Naive thymus-derived CD8-positive, alpha-beta T cell (primary cell): Measurements from ENCODE around the gene LRRN3. TPM values are rescaled to one million over a fixed set of nuclear protein-coding genes. Genes with fewer than 3 reads are reported as not detected.

Experiments
- ATAC-seq, 2 donors: fragments of 150-1000 bp; cut with Tn5 transposase in 1 of 2; sonication (Bioruptor Pico), chemical (Tn5 transposase) in 1 of 2; 1 replicate in 1 of 2; 2 replicates in 1 of 2; pipeline ENCODE4 v1.10.0; 2021; ENCODE audit warnings: mild to moderate bottlenecking in 2 of 2, moderate library complexity in 2 of 2
- POLR2A ChIA-PET: fragments of 350-600 bp; sonication (Branson Sonifier 250); formaldehyde crosslinking; loops from one replicate; lab custom pipeline; 2021; ENCODE audit warnings: antibody characterized with exemption; lab: Charles Lee
- DNase-seq, 10 donors: peaks; one replicate each; pipeline versions ENCODE4 v3.0.0 to v3.0.0-alpha.2; 2020 to 2022
- H3K27ac Mint-ChIP-seq, 10 donors: one replicate each; pipeline ENCODE4 v1.8.0; 2020 to 2022; ENCODE audit warnings: mild to moderate bottlenecking in 10 of 10, mixed read lengths in 10 of 10, moderate library complexity in 4 of 10, inconsistent platforms in 1 of 10
- H3K27me3 Mint-ChIP-seq, 5 donors: one replicate each; pipeline ENCODE4 v1.8.0; 2021 to 2022; ENCODE audit warnings: mixed read lengths in 5 of 5
- H3K36me3 Mint-ChIP-seq, 3 donors: one replicate each; pipeline ENCODE4 v1.8.0; 2020 to 2022; ENCODE audit warnings: mixed read lengths in 3 of 3, mild to moderate bottlenecking in 2 of 3, inconsistent platforms in 1 of 3
- H3K4me1 Mint-ChIP-seq, 4 donors: one replicate each; pipeline ENCODE4 v1.8.0; 2021 to 2022; ENCODE audit warnings: mixed read lengths in 4 of 4
- H3K4me3 Mint-ChIP-seq, 10 donors: one replicate each; pipeline ENCODE4 v1.8.0; 2020 to 2022; ENCODE audit warnings: mild to moderate bottlenecking in 10 of 10, mixed read lengths in 10 of 10, moderate library complexity in 6 of 10, inconsistent platforms in 1 of 10
- H3K9me3 Mint-ChIP-seq, 9 donors: one replicate each; pipeline ENCODE4 v1.8.0; 2020 to 2022; ENCODE audit warnings: mixed read lengths in 9 of 9, mild to moderate bottlenecking in 3 of 9, inconsistent platforms in 1 of 9, moderate library complexity in 1 of 9
- polyA plus RNA-seq, 3 donors: library from polyadenylated mRNA; unstranded; fragments of 300-500 nt; fragmentation: Illumina TruSeq; gene quantifications; one replicate each; pipeline ENCODE4 v1.2.3, GENCODE V29; 2021
- total RNA-seq, 8 experiments: library from RNA in 2 of 8; stranded (reverse) in 2 of 8; gene quantifications; one replicate each; pipeline ENCODE4 v1.2.3 and lab custom pipeline; 2021 to 2026

Gene LRRN3
- total and polyA plus RNA-seq, 5 experiments from 2014 or later: 127 to 337 (median 241) TPM

DNA sequence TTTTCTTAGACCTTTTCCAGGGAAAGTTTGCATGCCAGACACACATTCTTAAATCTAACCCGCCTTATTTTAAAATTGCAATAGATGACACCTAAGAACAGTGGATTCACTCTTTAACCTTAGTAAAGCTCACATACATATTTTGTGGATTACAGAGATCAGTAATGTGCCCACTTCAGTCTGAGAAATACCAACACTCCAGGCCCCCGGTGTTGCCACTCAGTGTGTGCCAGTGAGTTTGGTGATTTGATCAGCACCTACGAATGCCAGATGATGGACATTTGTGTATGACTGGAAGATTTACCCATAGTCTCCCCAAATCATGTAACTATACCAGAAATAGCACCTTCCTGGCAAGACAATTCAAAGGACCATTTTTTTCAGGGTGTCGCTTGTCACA, 2.6 kb downstream of the LRRN3 start:
- Mint-ChIP-seq H3K4me3 (peak overlapping the region; percentile 86 to 100 (median 98)), H3K9me3 (no peaks in the 10 kb centered on the region), H3K4me1 (peaks cover 17 to 56% (median 45%) of the 10 kb centered on the region in 4 donors), H3K27me3 (no peaks in the 10 kb centered on the region), H3K36me3 (peaks cover 9 to 52% (median 16%) of the 10 kb centered on the region in 3 donors), H3K27ac (peak overlapping the region; percentile 85 to 98 (median 96))
- ATAC-seq (no peak), DNase-seq (no peak)
- POLR2A ChIA-PET: interaction anchor here (1.3 to 7.1 kb wide), 3 partner anchors 12 to 83 kb away, joined by 3 to 66 read pairs (median 4); no protein-coding TSS in a partner anchor

DNA sequence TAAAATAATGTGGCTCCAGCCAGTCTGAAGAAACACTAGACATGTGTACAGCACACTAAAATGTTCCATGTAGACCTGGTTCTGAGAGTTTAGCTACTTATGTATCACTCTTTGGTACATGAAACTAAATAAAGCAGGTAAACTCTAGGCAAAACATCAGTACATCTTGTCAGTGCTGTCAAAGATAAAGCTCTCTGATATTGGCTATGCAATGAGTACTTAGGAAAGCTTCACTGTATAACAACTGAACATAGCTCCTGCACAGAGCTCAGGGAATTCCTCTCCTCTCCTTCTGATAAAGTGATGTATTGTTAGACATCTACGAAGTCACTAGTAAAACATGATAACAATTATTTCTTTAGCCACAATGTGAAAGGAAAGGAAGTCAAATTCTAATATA, 3.5 kb downstream of the LRRN3 start:
- DNase-seq (no peak), ATAC-seq (no peak)
- POLR2A ChIA-PET: interaction anchor here (0.5 to 7.1 kb wide), 9 partner anchors 13 to 502 kb away, joined by 3 to 66 read pairs (median 3); no protein-coding TSS in a partner anchor
- H3K36me3 Mint-ChIP-seq: peaks cover 9 to 61% (median 16%) of the 10 kb centered on the region in 3 donors
- no peaks in the 10 kb centered on the region for H3K9me3 Mint-ChIP-seq
- H3K27me3 Mint-ChIP-seq: no peaks in the 10 kb centered on the region
- peak overlapping the region; percentile 86 to 100 (median 98) for H3K4me3 Mint-ChIP-seq
- peaks cover 17 to 59% (median 49%) of the 10 kb centered on the region in 4 donors for H3K4me1 Mint-ChIP-seq
- peak overlapping the region; percentile 85 to 98 (median 96) for H3K27ac Mint-ChIP-seq

DNA sequence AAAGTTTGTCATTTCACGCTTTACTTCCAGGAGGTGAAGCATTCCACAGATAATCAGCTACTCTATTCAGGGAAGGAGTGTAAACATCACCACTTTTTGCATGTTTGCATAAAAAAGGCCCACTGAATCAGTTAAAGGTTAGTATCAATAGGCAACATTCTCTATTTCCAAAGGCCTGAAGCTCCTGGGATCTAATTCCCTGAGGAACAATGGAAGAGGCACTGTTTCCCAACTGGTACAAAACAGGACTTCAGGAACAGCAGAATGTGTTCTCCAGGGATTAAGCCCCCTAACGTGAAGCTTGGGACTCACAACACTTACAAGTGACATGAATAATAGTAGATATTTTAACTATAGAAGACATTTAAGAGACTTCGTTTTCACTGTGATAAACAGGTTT, 6.1 kb downstream of the LRRN3 start:
- POLR2A ChIA-PET: interaction anchor here (0.5 to 7.1 kb wide), 6 partner anchors 9 to 501 kb away, joined by 3 to 66 read pairs (median 4); no protein-coding TSS in a partner anchor
- peak overlapping the region; percentile 60 to 100 (median 97) for H3K4me3 Mint-ChIP-seq
- no peaks in the 10 kb centered on the region for H3K9me3 Mint-ChIP-seq
- DNase-seq (no peak), ATAC-seq (no peak)
- H3K27me3 Mint-ChIP-seq: no peaks in the 10 kb centered on the region
- peak overlapping the region; percentile 65 to 98 (median 90) for H3K27ac Mint-ChIP-seq
- H3K4me1 Mint-ChIP-seq: peaks cover 21 to 70% (median 52%) of the 10 kb centered on the region in 4 donors
- H3K36me3 Mint-ChIP-seq: peaks cover 16 to 84% (median 19%) of the 10 kb centered on the region in 3 donors

DNA sequence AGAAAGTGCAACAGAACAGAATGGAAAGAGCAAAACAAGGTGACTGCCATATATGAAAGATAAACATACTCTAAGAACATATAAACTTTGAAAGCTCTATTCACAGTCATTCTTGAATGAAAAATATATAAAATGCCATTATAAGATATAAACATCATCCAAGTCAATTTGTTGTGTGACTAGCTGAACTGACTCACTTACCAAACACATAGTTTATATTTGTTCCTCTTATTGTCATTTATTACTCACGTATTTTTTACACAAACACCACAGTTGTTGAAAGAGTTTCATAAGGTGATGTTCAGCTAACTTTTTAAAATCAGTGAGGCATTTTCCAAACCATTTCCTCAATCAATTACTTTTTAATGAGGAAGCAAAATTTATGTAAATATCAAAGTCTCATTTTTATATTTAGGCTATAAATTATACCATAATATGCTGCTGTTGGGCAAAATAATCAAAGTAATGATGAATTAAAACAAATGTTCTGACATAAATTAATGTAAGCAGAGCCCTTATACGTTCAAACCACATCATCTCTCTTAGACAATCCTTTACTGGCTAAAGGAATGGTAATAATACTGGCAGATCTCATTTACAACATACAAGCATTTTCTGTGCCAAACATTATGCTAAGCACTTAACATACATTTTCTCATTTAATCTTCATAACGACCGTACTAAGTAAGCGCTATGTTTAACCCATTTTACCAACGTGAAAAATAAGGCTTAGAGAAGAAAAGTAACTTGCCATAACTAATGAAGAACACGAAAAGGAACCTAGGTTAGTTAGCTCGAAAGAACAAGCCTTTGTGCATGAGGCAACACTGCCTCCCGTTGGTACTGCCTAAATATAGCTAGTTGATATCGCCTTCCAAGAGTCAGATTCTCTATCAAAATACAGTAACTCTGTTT, 7.3 kb downstream of the LRRN3 start:
- peaks cover 14 to 93% (median 22%) of the 10 kb centered on the region in 3 donors for H3K36me3 Mint-ChIP-seq
- POLR2A ChIA-PET: interaction anchor here (1.1 to 2.1 kb wide), 4 partner anchors 15 to 502 kb away, joined by 3 to 8 read pairs (median 4); no protein-coding TSS in a partner anchor
- no peaks in the 10 kb centered on the region for H3K9me3 Mint-ChIP-seq
- H3K27me3 Mint-ChIP-seq: no peaks in the 10 kb centered on the region
- peak; percentile 88 to 92 for ATAC-seq
- H3K4me1 Mint-ChIP-seq: peaks cover 23 to 78% (median 59%) of the 10 kb centered on the region in 4 donors
- peak; percentile 33 to 80 (median 62) for DNase-seq
- peak overlapping the region; percentile 60 to 100 (median 95) for H3K4me3 Mint-ChIP-seq
- H3K27ac Mint-ChIP-seq: peak overlapping the region; percentile 72 to 97 (median 90)

DNA sequence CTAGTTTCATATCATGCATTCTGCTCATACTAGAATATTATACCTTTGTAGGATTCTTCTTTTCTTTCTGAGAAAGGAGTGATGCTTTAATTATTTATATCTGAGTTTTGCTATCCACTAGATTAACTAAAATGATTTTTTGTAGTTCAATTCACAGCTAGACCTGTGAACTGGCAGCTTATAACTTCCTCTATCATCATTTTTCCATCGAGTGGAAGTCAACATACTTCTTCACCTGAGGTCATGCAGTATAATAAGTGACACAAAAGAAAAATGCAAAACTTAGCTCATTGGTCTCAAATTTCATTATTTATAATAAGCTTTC, 8.0 kb downstream of the LRRN3 start:
- Mint-ChIP-seq H3K36me3 (peaks cover 13 to 94% (median 22%) of the 10 kb centered on the region in 3 donors), H3K27me3 (no peaks in the 10 kb centered on the region), H3K9me3 (no peaks in the 10 kb centered on the region), H3K27ac (peak overlapping the region in 9 of 10 donors; percentile 16 to 97 (median 90)), H3K4me3 (peak overlapping the region; percentile 60 to 100 (median 95)), H3K4me1 (peaks cover 23 to 78% (median 66%) of the 10 kb centered on the region in 4 donors)
- DNase-seq (no peak), ATAC-seq (peak; percentile 17 to 23)
- POLR2A ChIA-PET: interaction anchor here (1.4 to 2.1 kb wide), 3 partner anchors 16 to 503 kb away, joined by 3 to 8 read pairs (median 6); no protein-coding TSS in a partner anchor

DNA sequence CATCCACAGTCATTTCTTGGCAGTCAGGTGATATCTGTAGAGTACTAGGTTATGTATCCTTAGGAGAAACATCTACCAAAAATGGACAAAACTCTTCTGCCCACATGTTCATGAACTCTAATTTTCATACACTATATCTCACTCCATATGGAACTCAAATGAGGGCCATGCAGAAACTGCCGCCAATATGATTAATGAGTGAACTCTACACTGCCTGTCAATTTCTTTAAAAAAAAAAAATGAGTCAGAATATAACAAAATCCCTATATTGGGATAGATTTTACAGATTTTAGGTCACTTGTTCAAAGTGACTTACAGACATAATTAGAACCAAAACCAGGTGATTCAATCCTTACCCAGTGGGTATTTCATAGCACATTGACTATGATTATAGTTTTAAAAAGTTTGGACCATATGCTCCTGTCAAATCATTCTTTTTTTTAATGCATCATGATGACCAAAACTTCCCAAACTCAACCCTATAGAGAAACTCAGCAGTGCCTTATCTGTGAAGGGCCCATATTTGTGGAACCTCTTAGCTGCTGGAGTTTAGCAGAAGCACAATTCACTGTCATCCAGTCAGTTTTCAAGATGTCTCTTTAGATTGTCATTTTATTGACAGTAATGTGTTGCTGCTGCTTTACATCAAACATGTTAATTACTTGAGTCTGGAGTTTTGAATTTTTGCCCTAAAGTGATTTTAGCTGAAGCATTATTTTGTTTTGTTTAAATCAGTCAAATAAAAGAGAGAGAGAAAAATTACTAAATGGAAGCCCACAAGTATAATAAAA, 11.1 kb downstream of the LRRN3 start:
- DNase-seq: no peak
- no peaks in the 10 kb centered on the region for H3K9me3 Mint-ChIP-seq

DNA sequence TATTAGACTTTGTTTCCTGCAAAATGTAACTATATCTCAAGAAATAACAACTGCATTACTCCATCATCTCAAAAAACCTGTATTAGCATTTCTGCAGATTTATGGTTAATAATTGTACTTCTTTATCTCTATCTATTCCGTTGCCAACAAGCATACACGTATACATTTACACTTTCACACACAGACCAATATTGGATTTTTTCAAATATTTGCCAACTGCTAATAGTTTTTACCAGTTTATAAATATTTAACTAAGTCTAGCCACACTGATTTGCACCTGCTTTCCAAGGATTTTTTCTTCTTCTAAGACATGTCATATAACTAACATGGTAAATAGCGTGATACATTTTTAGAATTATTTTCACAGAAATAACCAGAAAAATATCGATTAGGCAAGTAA, 12.2 kb downstream of the LRRN3 start:
- POLR2A ChIA-PET: no interaction called here
- Mint-ChIP-seq H3K36me3 (peaks cover 21 to 91% (median 21%) of the 10 kb centered on the region in 3 donors), H3K9me3 (no peaks in the 10 kb centered on the region), H3K27ac (peak overlapping the region in 6 of 10 donors; percentile 11 to 77 (median 66)), H3K4me3 (peak overlapping the region in 5 of 10 donors; percentile 5 to 58 (median 29)), H3K4me1 (peaks cover 22 to 74% (median 69%) of the 10 kb centered on the region in 4 donors), H3K27me3 (no peaks in the 10 kb centered on the region)
- no peak for ATAC-seq
- no peak for DNase-seq

More for the DNA sequence above, 11.1 kb downstream of the LRRN3 start:
- Mint-ChIP-seq H3K4me1 (peaks cover 22 to 79% (median 72%) of the 10 kb centered on the region in 4 donors), H3K4me3 (peak overlapping the region in 5 of 10 donors; percentile 7 to 39 (median 34)), H3K36me3 (peaks cover 21 to 94% (median 21%) of the 10 kb centered on the region in 3 donors), H3K27ac (peak overlapping the region in 8 of 10 donors; percentile 17 to 79 (median 43)), H3K27me3 (no peaks in the 10 kb centered on the region)
- ATAC-seq: no peak
- POLR2A ChIA-PET: interaction anchor here (1.0 kb wide), 1 partner anchor 108 kb away, joined by 3 read pairs; no protein-coding TSS in a partner anchor

DNA sequence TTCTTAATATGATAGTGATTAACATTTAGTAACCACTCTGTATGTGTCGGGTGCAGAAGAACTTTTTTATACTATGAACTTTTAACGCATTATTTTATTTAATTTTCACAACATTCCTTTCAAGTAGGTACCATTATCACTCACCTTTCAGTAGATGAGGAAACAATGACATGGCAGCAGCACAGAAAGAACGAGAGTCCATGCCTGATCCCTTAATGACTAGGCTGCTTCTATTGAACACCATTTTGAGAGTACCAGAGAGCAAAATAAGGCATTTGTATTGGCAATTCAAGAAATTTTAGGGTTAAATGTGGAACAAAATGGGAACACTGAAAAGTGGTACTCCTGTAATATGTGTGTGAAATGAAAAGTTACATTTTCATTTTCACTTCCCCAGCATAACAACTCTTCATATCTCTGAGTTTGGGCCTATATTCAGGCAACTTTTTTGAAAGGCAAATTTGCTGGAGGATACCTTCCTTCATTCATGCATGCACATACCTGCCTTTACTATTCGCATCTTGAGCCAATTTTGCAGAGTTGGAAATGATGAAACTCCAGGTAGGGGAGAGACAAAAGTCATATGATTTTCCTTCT, 12.8 kb downstream of the LRRN3 start:
- H3K27ac Mint-ChIP-seq: peak overlapping the region in 9 of 10 donors; percentile 29 to 86 (median 63)
- H3K9me3 Mint-ChIP-seq: no peaks in the 10 kb centered on the region
- peaks cover 23 to 72% (median 66%) of the 10 kb centered on the region in 4 donors for H3K4me1 Mint-ChIP-seq
- no peak for DNase-seq
- ATAC-seq: no peak
- peaks cover 21 to 90% (median 22%) of the 10 kb centered on the region in 3 donors for H3K36me3 Mint-ChIP-seq
- no peaks in the 10 kb centered on the region for H3K27me3 Mint-ChIP-seq
- POLR2A ChIA-PET: no interaction called here
- peak overlapping the region in 9 of 10 donors; percentile 3 to 61 (median 32) for H3K4me3 Mint-ChIP-seq

DNA sequence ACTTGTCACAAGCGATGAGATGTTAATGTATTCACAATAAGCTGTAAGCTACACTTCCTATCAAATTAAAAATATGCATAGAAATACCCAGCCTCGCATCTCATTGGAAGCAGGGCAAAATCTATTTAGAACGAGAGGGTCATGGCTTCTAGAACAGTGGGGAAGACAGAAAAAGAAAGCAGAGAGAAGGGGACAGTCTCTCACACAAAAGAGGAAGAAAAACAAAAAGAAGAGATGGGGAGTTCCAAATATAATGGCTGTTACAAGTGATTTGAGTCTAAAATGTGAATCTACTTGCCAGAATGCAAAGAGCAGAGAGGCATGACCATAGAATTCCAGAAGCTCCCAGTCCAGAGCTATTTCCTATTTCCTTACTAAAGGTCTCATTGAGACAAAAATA, 13.8 kb downstream of the LRRN3 start:
- POLR2A ChIA-PET: interaction anchor here (1.3 kb wide), 1 partner anchor 21 kb away, joined by 3 read pairs; no protein-coding TSS in a partner anchor
- DNase-seq: no peak

DNA sequence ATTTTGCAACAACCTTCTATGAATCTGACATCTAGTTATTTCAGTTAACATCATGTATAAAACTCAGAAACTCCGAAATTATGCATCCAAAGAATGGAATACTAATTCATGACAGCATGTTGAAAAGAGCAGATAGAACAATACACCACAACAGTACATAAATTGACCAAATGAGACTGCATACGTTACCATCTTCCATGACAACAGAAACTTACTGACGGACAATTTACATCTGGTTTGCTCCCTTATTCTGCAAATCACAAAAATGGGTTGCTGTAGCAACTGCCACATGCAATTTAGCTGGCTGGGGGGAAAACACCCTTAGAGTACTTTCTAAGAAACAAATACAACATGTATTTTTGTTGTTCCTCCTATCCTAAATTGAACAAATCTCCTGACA, 14.3 kb downstream of the LRRN3 start:
- Mint-ChIP-seq H3K27ac (peak overlapping the region in 9 of 10 donors; percentile 10 to 86 (median 41)), H3K36me3 (peaks cover 21 to 91% (median 35%) of the 10 kb centered on the region in 3 donors), H3K4me3 (peak overlapping the region in 3 of 10 donors; percentile 29 to 58 (median 45)), H3K27me3 (no peaks in the 10 kb centered on the region), H3K4me1 (peaks cover 24 to 69% (median 66%) of the 10 kb centered on the region in 4 donors), H3K9me3 (no peaks in the 10 kb centered on the region)
- DNase-seq (no peak), ATAC-seq (no peak)
- POLR2A ChIA-PET: interaction anchor here (1.3 kb wide), 1 partner anchor 22 kb away, joined by 3 read pairs; no protein-coding TSS in a partner anchor

More for the DNA sequence above, 13.8 kb downstream of the LRRN3 start:
- peaks cover 24 to 68% (median 65%) of the 10 kb centered on the region in 4 donors for H3K4me1 Mint-ChIP-seq
- ATAC-seq: no peak
- no peaks in the 10 kb centered on the region for H3K9me3 Mint-ChIP-seq
- peaks cover 21 to 90% (median 31%) of the 10 kb centered on the region in 3 donors for H3K36me3 Mint-ChIP-seq
- peak overlapping the region; percentile 29 to 86 (median 66) for H3K27ac Mint-ChIP-seq
- no peaks in the 10 kb centered on the region for H3K27me3 Mint-ChIP-seq
- H3K4me3 Mint-ChIP-seq: peak overlapping the region in 7 of 10 donors; percentile 5 to 61 (median 29)

DNA sequence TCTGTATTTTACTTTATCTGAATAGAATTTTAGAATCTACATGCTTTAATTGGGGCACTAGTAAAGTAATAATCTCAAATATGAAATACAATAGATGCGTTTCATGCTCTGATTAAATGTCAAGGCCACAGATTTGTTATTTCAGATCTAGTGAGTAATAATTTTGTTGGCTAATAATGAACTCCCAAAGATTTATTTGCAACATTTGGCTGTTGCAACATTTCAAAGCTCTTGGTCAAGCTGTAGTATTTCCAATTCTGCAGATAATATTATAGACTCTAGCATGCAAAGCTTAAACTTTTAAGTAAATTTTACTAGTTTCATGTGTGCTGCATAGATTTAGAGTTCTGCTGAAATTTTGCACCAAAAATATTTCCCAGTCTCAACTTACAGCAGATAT, 16.7 kb downstream of the LRRN3 start:
- POLR2A ChIA-PET: no interaction called here
- Mint-ChIP-seq H3K27me3 (no peaks in the 10 kb centered on the region), H3K9me3 (no peaks in the 10 kb centered on the region), H3K27ac (peak overlapping the region in 6 of 10 donors; percentile 9 to 55 (median 22)), H3K4me3 (peak overlapping the region in 1 of 10 donors; percentile 5), H3K4me1 (peaks cover 25 to 68% (median 61%) of the 10 kb centered on the region in 4 donors), H3K36me3 (peaks cover 18 to 90% (median 38%) of the 10 kb centered on the region in 3 donors)
- no peak for ATAC-seq
- no peak for DNase-seq
